GM23338 (cell line): ENCODE measurements around the gene DIAPH3.

ENCODE experiments used
- EZH2 ChIP-seq: fragments of 200-600 bp; sonication (generic); IDR thresholded peaks from one replicate; pipeline ENCODE4 v1.8.0; 2017; ENCODE audit warnings: antibody characterized with exemption, mild to moderate bottlenecking, low read depth; ENCODE audit not compliant: unreplicated experiment
- POLR2AphosphoS5 ChIP-seq: IDR thresholded peaks from 2 replicates; pipeline ENCODE4 v1.6.1; 2016; ENCODE audit warnings: antibody characterized with exemption, low read depth

- no peak for TF ChIP-seq POLR2AphosphoS5
- no peak for TF ChIP-seq EZH2
Measured at GRCh38 chr13:59677966-59678814, 485.5 kb downstream of the DIAPH3 start.
